Thyroid gland (tissue), 4 donors: ENCODE measurements around the gene MCAM.

Experiments
- CTCF ChIP-seq, 6 experiments: fragments of 200-600 bp in 3 of 6; fragments of 450-650 bp in 3 of 6; sonication (generic) in 3 of 6; IDR thresholded peaks; one replicate each; pipeline ENCODE4 v1.5.1; 2016 to 2019; ENCODE audit warnings: antibody characterized with exemption in 6 of 6, mild to moderate bottlenecking in 2 of 6, inconsistent platforms in 1 of 6, moderate library complexity in 1 of 6
- POLR2A ChIP-seq, 2 donors: fragments of 450-650 bp; IDR thresholded peaks; one replicate each; pipeline ENCODE4 v1.6.1; 2017; ENCODE audit warnings: antibody characterized with exemption in 2 of 2, mild to moderate bottlenecking in 2 of 2, moderate library complexity in 1 of 2

DNA sequence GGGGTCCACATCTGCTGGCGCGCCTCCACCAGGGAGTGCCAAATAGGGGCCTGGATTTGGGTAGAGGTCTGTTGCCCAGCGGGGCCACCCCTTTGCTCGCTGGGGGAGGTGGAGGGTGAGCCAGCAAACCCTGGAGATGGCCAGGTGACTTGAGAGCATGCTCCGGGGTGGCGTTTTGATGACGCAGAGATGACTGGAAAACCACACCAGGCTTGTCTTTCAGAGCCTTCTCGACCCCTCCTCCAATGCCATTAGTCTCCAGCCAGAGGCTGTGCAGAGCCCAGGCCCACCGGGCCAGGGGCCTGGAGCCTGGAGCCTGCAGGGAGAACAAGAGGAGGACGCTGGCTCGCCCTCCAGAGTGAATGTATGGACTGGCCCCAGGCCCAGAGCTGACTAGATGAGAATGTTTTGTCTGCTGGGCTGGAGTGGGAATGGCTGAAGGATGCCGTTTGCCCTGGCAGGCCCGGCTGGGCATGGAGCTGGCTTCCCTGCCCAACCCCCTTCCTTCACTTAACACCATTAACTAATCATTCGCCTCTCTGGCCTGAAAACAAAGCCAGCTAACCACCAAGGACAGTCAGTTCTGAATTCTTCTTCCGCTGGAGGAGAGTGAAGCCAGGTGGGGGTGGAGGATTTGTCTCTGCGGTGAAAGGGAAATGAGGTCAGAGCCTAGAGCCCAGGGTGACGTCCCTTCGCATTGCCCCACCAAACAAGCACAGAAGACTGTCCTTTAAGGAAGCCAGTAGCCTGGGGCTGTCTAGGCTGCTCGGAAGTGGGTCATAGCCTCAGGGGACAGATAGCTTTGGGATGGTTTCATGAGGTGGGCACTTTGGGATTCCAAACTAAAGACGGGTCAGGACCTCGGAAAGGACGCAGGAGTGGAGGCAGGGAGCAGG, 1.6 kb upstream of the MCAM start:
- TF ChIP-seq CTCF (IDR thresholded peaks at IDR 0.05) (no peak), POLR2A (IDR thresholded peaks at IDR 0.05) (no peak)
